Mesothelial cell of epicardium (in vitro differentiated cells): ENCODE data around the gene WNT3. TPM values are rescaled to one million over a fixed set of nuclear protein-coding genes. Genes with fewer than 3 reads are reported as not detected.

Experiments used
- DNase-seq, 2 experiments: peaks; one replicate each; pipeline ENCODE4 v3.0.0; 2021; ENCODE audit warnings: low spot score in 2 of 2; ENCODE audit not compliant: unreplicated experiment in 2 of 2
- H3K27ac Mint-ChIP-seq: 2 replicates; pipeline ENCODE4 v1.8.0; 2021; ENCODE audit warnings: mixed read lengths
- H3K27me3 Mint-ChIP-seq: 2 replicates; pipeline ENCODE4 v1.8.0; 2021; ENCODE audit warnings: low read depth, mixed read lengths
- H3K36me3 Mint-ChIP-seq: 2 replicates; pipeline ENCODE4 v1.8.0; 2021; ENCODE audit warnings: mixed read lengths
- H3K4me1 Mint-ChIP-seq: 2 replicates; pipeline ENCODE4 v1.8.0; 2021; ENCODE audit warnings: mixed read lengths
- H3K4me3 Mint-ChIP-seq: 2 replicates; pipeline ENCODE4 v1.8.0; 2021; ENCODE audit warnings: mild to moderate bottlenecking, moderate library complexity, mixed read lengths
- H3K9me3 Mint-ChIP-seq: 2 replicates; pipeline ENCODE4 v1.8.0; 2021; ENCODE audit warnings: mixed read lengths
- total RNA-seq: library from RNA; stranded (reverse); gene quantifications from 3 replicates; pipeline ENCODE4 v1.2.1, GENCODE V29; 2021
- TF ChIP-seq, protein P1 (sequence below): fragments of 200-600 bp; sonication (generic); IDR thresholded peaks from one replicate; pipeline ENCODE4 v1.5.0; 2021; ENCODE audit warnings: antibody characterized with exemption; ENCODE audit not compliant: unreplicated experiment

WNT3 gene
- total RNA-seq, 1 donor from 2014 or later: 65.7 TPM

GRCh38 chr17:46720408-46720807 is 98.1 kb downstream of the WNT3 start:
- Mint-ChIP-seq H3K27ac (no peak overlapping the region), H3K4me3 (no peak overlapping the region), H3K27me3 (no peaks in the 10 kb centered on the region), H3K9me3 (no peaks in the 10 kb centered on the region), H3K36me3 (peaks cover 6% of the 10 kb centered on the region), H3K4me1 (peaks cover 16% of the 10 kb centered on the region)
- DNase-seq: no peak
- TF ChIP-seq, protein P1, sequence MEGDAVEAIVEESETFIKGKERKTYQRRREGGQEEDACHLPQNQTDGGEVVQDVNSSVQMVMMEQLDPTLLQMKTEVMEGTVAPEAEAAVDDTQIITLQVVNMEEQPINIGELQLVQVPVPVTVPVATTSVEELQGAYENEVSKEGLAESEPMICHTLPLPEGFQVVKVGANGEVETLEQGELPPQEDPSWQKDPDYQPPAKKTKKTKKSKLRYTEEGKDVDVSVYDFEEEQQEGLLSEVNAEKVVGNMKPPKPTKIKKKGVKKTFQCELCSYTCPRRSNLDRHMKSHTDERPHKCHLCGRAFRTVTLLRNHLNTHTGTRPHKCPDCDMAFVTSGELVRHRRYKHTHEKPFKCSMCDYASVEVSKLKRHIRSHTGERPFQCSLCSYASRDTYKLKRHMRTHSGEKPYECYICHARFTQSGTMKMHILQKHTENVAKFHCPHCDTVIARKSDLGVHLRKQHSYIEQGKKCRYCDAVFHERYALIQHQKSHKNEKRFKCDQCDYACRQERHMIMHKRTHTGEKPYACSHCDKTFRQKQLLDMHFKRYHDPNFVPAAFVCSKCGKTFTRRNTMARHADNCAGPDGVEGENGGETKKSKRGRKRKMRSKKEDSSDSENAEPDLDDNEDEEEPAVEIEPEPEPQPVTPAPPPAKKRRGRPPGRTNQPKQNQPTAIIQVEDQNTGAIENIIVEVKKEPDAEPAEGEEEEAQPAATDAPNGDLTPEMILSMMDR: no peak

DNA sequence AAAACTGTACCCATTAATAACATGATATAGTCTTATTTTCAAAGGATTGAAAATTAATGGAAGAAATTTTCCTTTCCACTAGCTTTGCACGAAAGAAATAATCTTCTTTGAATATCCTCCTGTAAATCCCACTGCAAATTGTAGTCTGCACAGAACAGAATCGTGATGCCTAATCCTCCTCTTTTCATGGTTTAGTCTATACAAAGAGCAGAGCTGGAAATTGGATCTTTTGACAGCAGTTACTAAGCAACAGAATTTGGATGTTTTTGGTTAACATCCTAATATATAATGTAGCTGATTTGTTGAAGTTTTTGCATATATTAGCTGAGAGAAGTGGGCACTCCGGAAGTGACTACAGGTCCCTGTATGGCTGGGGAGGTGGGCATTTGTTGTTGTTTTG is 98.6 kb downstream of the WNT3 start:
- peaks cover 13% of the 10 kb centered on the region for H3K4me1 Mint-ChIP-seq
- H3K27me3 Mint-ChIP-seq: no peaks in the 10 kb centered on the region
- TF ChIP-seq, protein P1: no peak
- DNase-seq: no peak
- H3K27ac Mint-ChIP-seq: peak overlapping the region; percentile 28
- H3K4me3 Mint-ChIP-seq: no peak overlapping the region
- H3K36me3 Mint-ChIP-seq: peaks cover 6% of the 10 kb centered on the region
- no peaks in the 10 kb centered on the region for H3K9me3 Mint-ChIP-seq

- Mint-ChIP-seq H3K9me3 (no peaks in the 10 kb centered on the region), H3K27ac (no peak overlapping the region), H3K27me3 (no peaks in the 10 kb centered on the region), H3K36me3 (peaks cover 5% of the 10 kb centered on the region), H3K4me1 (peaks cover 22% of the 10 kb centered on the region), H3K4me3 (no peak overlapping the region)
- DNase-seq: no peak
- TF ChIP-seq, protein P1: no peak
Measured at GRCh38 chr17:46717999-46718398, 100.5 kb downstream of the WNT3 start.

Other genes starting within 250 kb of the WNT3 start
- 22.4 to 23.5 TPM (median 23.4 TPM) in 3 replicates for gene ARL17A, start 239.0 kb downstream of the WNT3 start, total RNA-seq
- gene NSF, start 228.0 kb downstream of the WNT3 start, total RNA-seq: 32.5 to 34.8 TPM (median 32.8 TPM) in 3 replicates
- gene WNT9B, start 32.9 kb upstream of the WNT3 start, total RNA-seq: 1.2 to 2.0 TPM (median 1.6 TPM) in 3 replicates
- 87.3 to 90.9 TPM (median 88.4 TPM) in 3 replicates for gene GOSR2, start 104.5 kb upstream of the WNT3 start, total RNA-seq
- not detected in 3 replicates for gene RPRML, start 160.6 kb upstream of the WNT3 start, total RNA-seq